ENCODE results near the gene BTRC. TPM values are rescaled to one million over a fixed set of nuclear protein-coding genes. Genes with fewer than 3 reads are reported as not detected.
"Not testable (repeated sequence)": the region's sequence is repeated elsewhere in the genome, so short reads cannot be mapped to it uniquely, and the experiment has no call there.

BTRC gene
- polyA plus RNA-seq, 3 donors from 2014 or later: 3.7 to 9.0 (median 7.4) TPM

GRCh38 chr10:101411598-101411997 lies 57.6 kb downstream of the BTRC start:
- DNase-seq: no peak
- H3K36me3 Mint-ChIP-seq: peaks cover 12 to 21% (median 20%) of the 10 kb centered on the region in 3 donors
- no peak overlapping the region for H3K4me3 Mint-ChIP-seq
- H3K27ac Mint-ChIP-seq: no peak overlapping the region
- peaks cover 3 to 16% of the 10 kb centered on the region in 2 donors for H3K4me1 Mint-ChIP-seq
- H3K27me3 Mint-ChIP-seq (ENCODE audit: low read depth in 3 of 3): no peaks in the 10 kb centered on the region
- peaks cover 2 to 14% (median 6%) of the 10 kb centered on the region in 6 donors for H3K9me3 Mint-ChIP-seq

GRCh38 chr10:101414034-101414433 lies 60.1 kb downstream of the BTRC start:
- peaks cover 3 to 16% of the 10 kb centered on the region in 2 donors for H3K4me1 Mint-ChIP-seq
- no peak overlapping the region for H3K27ac Mint-ChIP-seq
- no peaks in the 10 kb centered on the region for H3K27me3 Mint-ChIP-seq (ENCODE audit: low read depth in 3 of 3)

GRCh38 chr10:101415884-101416283 lies 61.9 kb downstream of the BTRC start:
- Mint-ChIP-seq H3K36me3 (peaks cover 8 to 12% (median 9%) of the 10 kb centered on the region in 3 donors), H3K27ac (no peak overlapping the region), H3K9me3 (peaks cover 2 to 14% (median 6%) of the 10 kb centered on the region in 6 donors), H3K27me3 (ENCODE audit: low read depth in 3 of 3) (no peaks in the 10 kb centered on the region), H3K4me1 (peaks cover 0 to 12% of the 10 kb centered on the region in 2 donors), H3K4me3 (no peak overlapping the region)
- DNase-seq: no peak

More at GRCh38 chr10:101414034-101414433, 60.1 kb downstream of the BTRC start:
- no peak overlapping the region for H3K4me3 Mint-ChIP-seq
- H3K36me3 Mint-ChIP-seq: peaks cover 11 to 20% (median 19%) of the 10 kb centered on the region in 3 donors
- DNase-seq: no peak
- peaks cover 2 to 14% (median 6%) of the 10 kb centered on the region in 6 donors for H3K9me3 Mint-ChIP-seq

- H3K27me3 Mint-ChIP-seq (ENCODE audit: low read depth in 3 of 3); H3K4me3 Mint-ChIP-seq; H3K9me3 Mint-ChIP-seq; H3K27ac Mint-ChIP-seq; H3K36me3 Mint-ChIP-seq; DNase-seq; H3K4me1 Mint-ChIP-seq: not testable (repeated sequence)
Observed at GRCh38 chr10:101421967-101422366, 68.0 kb downstream of the BTRC start.

- no peak for DNase-seq
- Mint-ChIP-seq H3K4me3 (no peak overlapping the region), H3K9me3 (no peaks in the 10 kb centered on the region), H3K36me3 (no peaks in the 10 kb centered on the region), H3K4me1 (peaks cover 3 to 5% of the 10 kb centered on the region in 2 donors), H3K27me3 (ENCODE audit: low read depth in 3 of 3) (peaks cover 0 to 2% (median 0%) of the 10 kb centered on the region in 3 donors), H3K27ac (no peak overlapping the region)
Observed at GRCh38 chr10:101425535-101425934, 71.6 kb downstream of the BTRC start.

- peaks cover 0 to 5% of the 10 kb centered on the region in 2 donors for H3K4me1 Mint-ChIP-seq
- peaks cover 0 to 5% (median 0%) of the 10 kb centered on the region in 3 donors for H3K36me3 Mint-ChIP-seq
Observed at GRCh38 chr10:101428036-101428435, 74.1 kb downstream of the BTRC start.

GRCh38 chr10:101429423-101429822 lies 75.5 kb downstream of the BTRC start:
- Mint-ChIP-seq H3K36me3 (peaks cover 0 to 5% (median 0%) of the 10 kb centered on the region in 3 donors), H3K4me1 (peaks cover 0 to 5% of the 10 kb centered on the region in 2 donors), H3K9me3 (no peaks in the 10 kb centered on the region), H3K27me3 (ENCODE audit: low read depth in 3 of 3) (peaks cover 0 to 2% (median 0%) of the 10 kb centered on the region in 3 donors), H3K27ac (peak overlapping the region in 1 of 6 donors; percentile 61), H3K4me3 (no peak overlapping the region)
- no peak for DNase-seq

More at GRCh38 chr10:101428036-101428435, 74.1 kb downstream of the BTRC start:
- no peak for DNase-seq
- Mint-ChIP-seq H3K27ac (no peak overlapping the region), H3K9me3 (no peaks in the 10 kb centered on the region), H3K27me3 (ENCODE audit: low read depth in 3 of 3) (peaks cover 0 to 2% (median 0%) of the 10 kb centered on the region in 3 donors), H3K4me3 (no peak overlapping the region)

- Mint-ChIP-seq H3K27ac (no peak overlapping the region), H3K36me3 (peaks cover 0 to 8% (median 0%) of the 10 kb centered on the region in 3 donors), H3K27me3 (ENCODE audit: low read depth in 3 of 3) (no peaks in the 10 kb centered on the region), H3K4me1 (no peaks in the 10 kb centered on the region), H3K9me3 (no peaks in the 10 kb centered on the region), H3K4me3 (no peak overlapping the region)
- no peak for DNase-seq
Observed at GRCh38 chr10:101436302-101436701, 82.3 kb downstream of the BTRC start.

- Mint-ChIP-seq H3K36me3 (peaks cover 0 to 3% (median 0%) of the 10 kb centered on the region in 3 donors), H3K9me3 (no peaks in the 10 kb centered on the region), H3K27me3 (ENCODE audit: low read depth in 3 of 3) (no peaks in the 10 kb centered on the region), H3K27ac (no peak overlapping the region), H3K4me3 (no peak overlapping the region), H3K4me1 (peaks cover 0 to 3% of the 10 kb centered on the region in 2 donors)
- no peak for DNase-seq
Observed at GRCh38 chr10:101438881-101439391, 85.0 kb downstream of the BTRC start.

- H3K4me3 Mint-ChIP-seq: no peak overlapping the region
- no peaks in the 10 kb centered on the region for H3K9me3 Mint-ChIP-seq
- H3K27me3 Mint-ChIP-seq (ENCODE audit: low read depth in 3 of 3): no peaks in the 10 kb centered on the region
- peak in 2 of 3 donors; percentile 11 to 12 for DNase-seq
- no peaks in the 10 kb centered on the region for H3K36me3 Mint-ChIP-seq
- H3K27ac Mint-ChIP-seq: peak overlapping the region in 1 of 6 donors; percentile 25
- H3K4me1 Mint-ChIP-seq: peaks cover 0 to 3% of the 10 kb centered on the region in 2 donors
Observed at GRCh38 chr10:101441541-101442455, 87.8 kb downstream of the BTRC start.

GRCh38 chr10:101442456-101442800 lies 88.5 kb downstream of the BTRC start:
- H3K9me3 Mint-ChIP-seq: no peaks in the 10 kb centered on the region
- peak overlapping the region in 1 of 6 donors; percentile 25 for H3K27ac Mint-ChIP-seq
- H3K27me3 Mint-ChIP-seq (ENCODE audit: low read depth in 3 of 3): no peaks in the 10 kb centered on the region
- H3K4me1 Mint-ChIP-seq: peaks cover 0 to 3% of the 10 kb centered on the region in 2 donors
- H3K4me3 Mint-ChIP-seq: no peak overlapping the region
- H3K36me3 Mint-ChIP-seq: no peaks in the 10 kb centered on the region
- DNase-seq: no peak

- no peaks in the 10 kb centered on the region for H3K36me3 Mint-ChIP-seq
- no peak overlapping the region for H3K27ac Mint-ChIP-seq
- no peaks in the 10 kb centered on the region for H3K27me3 Mint-ChIP-seq (ENCODE audit: low read depth in 3 of 3)
- H3K4me1 Mint-ChIP-seq: peaks cover 0 to 3% of the 10 kb centered on the region in 2 donors
- H3K4me3 Mint-ChIP-seq: no peak overlapping the region
- H3K9me3 Mint-ChIP-seq: no peaks in the 10 kb centered on the region
- DNase-seq: no peak
Observed at GRCh38 chr10:101444058-101444898, 90.3 kb downstream of the BTRC start.

- Mint-ChIP-seq H3K9me3 (no peaks in the 10 kb centered on the region), H3K27me3 (ENCODE audit: low read depth in 3 of 3) (no peaks in the 10 kb centered on the region), H3K36me3 (no peaks in the 10 kb centered on the region), H3K4me1 (peaks cover 0 to 3% of the 10 kb centered on the region in 2 donors), H3K27ac (no peak overlapping the region), H3K4me3 (no peak overlapping the region)
- no peak for DNase-seq
Observed at GRCh38 chr10:101446071-101446470, 92.1 kb downstream of the BTRC start.

Data from immature natural killer cell (primary cell).